GM23338 (cell line): ENCODE measurements around the gene CNP. TPM values are rescaled to one million over a fixed set of nuclear protein-coding genes. Genes with fewer than 3 reads are reported as not detected.

ENCODE experiments used
- ATAC-seq: fragments of 200-7000 bp; cut with Tn5 transposase; 3 replicates; pipeline ENCODE4 v1.9.1; 2020
- DNase-seq: peaks from one replicate; pipeline ENCODE4 v3.0.0-alpha.2; 2015; ENCODE audit warnings: low spot score
- H2AFZ ChIP-seq: fragments of 200-600 bp; sonication (generic); 2 replicates; pipeline ENCODE4 v1.8.0; 2016; ENCODE audit warnings: antibody characterized with exemption, mild to moderate bottlenecking, moderate library complexity
- H3F3A ChIP-seq: fragments of 200-600 bp; sonication (generic); replicated peaks from 2 replicates; pipeline ENCODE4 v1.8.0; 2017; ENCODE audit warnings: antibody characterized with exemption, mixed run types, low read depth
- H3K27ac ChIP-seq: fragments of 200-600 bp; sonication (generic); 2 replicates; pipeline ENCODE4 v1.6.1; 2016; ENCODE audit warnings: low read depth
- H3K27me3 ChIP-seq: fragments of 200-600 bp; sonication (generic); 2 replicates; pipeline ENCODE4 v1.8.0; 2016; ENCODE audit warnings: mild to moderate bottlenecking, mixed run types, moderate library complexity; ENCODE audit not compliant: insufficient read depth
- H3K36me3 ChIP-seq: fragments of 200-600 bp; sonication (generic); 2 replicates; pipeline ENCODE4 v1.8.0; 2016; ENCODE audit warnings: mild to moderate bottlenecking; ENCODE audit not compliant: insufficient read depth
- H3K4me1 ChIP-seq: fragments of 200-600 bp; sonication (generic); 2 replicates; pipeline ENCODE4 v1.8.0; 2016; ENCODE audit warnings: mild to moderate bottlenecking, moderate library complexity; ENCODE audit not compliant: insufficient read depth
- H3K4me2 ChIP-seq: fragments of 200-600 bp; sonication (generic); 2 replicates; pipeline ENCODE4 v1.7.1; 2017; ENCODE audit warnings: mixed run types
- H3K4me3 ChIP-seq: fragments of 200-600 bp; sonication (generic); 2 replicates; pipeline ENCODE4 v1.6.1; 2016; ENCODE audit warnings: mixed run types
- H3K79me2 ChIP-seq: fragments of 200-600 bp; sonication (generic); replicated peaks from 2 replicates; pipeline ENCODE4 v1.8.0; 2017; ENCODE audit warnings: mild to moderate bottlenecking; ENCODE audit not compliant: insufficient read depth
- H3K9me2 ChIP-seq: fragments of 200-600 bp; sonication (generic); 2 replicates; pipeline ENCODE4 v1.8.0; 2017; ENCODE audit not compliant: insufficient read depth
- H4K20me1 ChIP-seq: fragments of 200-600 bp; sonication (generic); replicated peaks from 2 replicates; pipeline ENCODE4 v1.8.0; 2017; ENCODE audit warnings: mild to moderate bottlenecking; ENCODE audit not compliant: insufficient read depth
- H3K27ac Mint-ChIP-seq: 2 replicates; pipeline ENCODE4 v1.8.0; 2020; ENCODE audit warnings: inconsistent platforms, mild to moderate bottlenecking, moderate library complexity, mixed read lengths
- H3K27me3 Mint-ChIP-seq: 3 replicates; pipeline ENCODE4 v1.8.0; 2022; ENCODE audit warnings: low read depth, mild to moderate bottlenecking, moderate library complexity, mixed read lengths, inconsistent platforms; ENCODE audit not compliant: insufficient read depth, poor library complexity
- H3K36me3 Mint-ChIP-seq: 3 replicates; pipeline ENCODE4 v1.8.0; 2021; ENCODE audit warnings: low read depth, mild to moderate bottlenecking, inconsistent platforms, moderate library complexity, mixed read lengths
- H3K4me1 Mint-ChIP-seq: 3 replicates; pipeline ENCODE4 v1.8.0; 2020; ENCODE audit warnings: mild to moderate bottlenecking, inconsistent platforms, mixed read lengths
- H3K4me3 Mint-ChIP-seq: 3 replicates; pipeline ENCODE4 v1.8.0; 2021; ENCODE audit warnings: moderate library complexity, mild to moderate bottlenecking, inconsistent platforms, mixed read lengths
- H3K9me3 Mint-ChIP-seq: 3 replicates; pipeline ENCODE4 v1.8.0; 2020; ENCODE audit warnings: moderate library complexity, mild to moderate bottlenecking, inconsistent platforms, mixed read lengths
- CREB1 ChIP-seq: fragments of 250-450 bp; sonication (Bioruptor Pico); IDR thresholded peaks from 2 replicates; pipeline ENCODE4 v1.5.0; 2020; ENCODE audit warnings: low read depth, mild to moderate bottlenecking, moderate library complexity
- JUNB ChIP-seq: IDR thresholded peaks from one replicate; pipeline ENCODE4 v1.6.1; 2016; ENCODE audit warnings: antibody characterized with exemption; ENCODE audit not compliant: unreplicated experiment
- NANOG ChIP-seq: IDR thresholded peaks from 2 replicates; pipeline ENCODE4 v1.6.1; 2016; ENCODE audit warnings: antibody characterized with exemption, borderline replicate concordance
- POLR2AphosphoS5 ChIP-seq: IDR thresholded peaks from 2 replicates; pipeline ENCODE4 v1.6.1; 2016; ENCODE audit warnings: antibody characterized with exemption, low read depth
- STAT1 ChIP-seq: IDR thresholded peaks from one replicate; pipeline ENCODE4 v1.6.1; 2016; ENCODE audit warnings: antibody characterized with exemption; ENCODE audit not compliant: unreplicated experiment
- ZNF114 ChIP-seq: fragments of 250-450 bp; sonication (Bioruptor Pico); IDR thresholded peaks from 2 replicates; pipeline ENCODE4 v1.5.0; 2020; ENCODE audit warnings: mild to moderate bottlenecking, moderate library complexity
- ZNF331 ChIP-seq: fragments of 250-450 bp; sonication (Bioruptor Pico); IDR thresholded peaks from 2 replicates; pipeline ENCODE4 v1.5.0; 2020; ENCODE audit warnings: low read depth, mild to moderate bottlenecking, moderate library complexity
- polyA plus RNA-seq: library from polyadenylated mRNA; unstranded; fragments of >200 nt; fragmentation: Nextera tagmentation; extraction: Ambion mirVana; gene quantifications from 2 replicates; pipeline ENCODE4 v1.2.1, GENCODE V29; 2016
- total RNA-seq: library from RNA; depleted of rRNA; stranded (reverse); fragments of >200 nt; shearing (Covaris generic); gene quantifications from 2 replicates; pipeline ENCODE4 v1.2.3, GENCODE V29; 2014
- TF ChIP-seq, protein P1 (sequence below): IDR thresholded peaks from one replicate; pipeline ENCODE4 v1.6.1; 2018; ENCODE audit warnings: antibody characterized with exemption; ENCODE audit not compliant: unreplicated experiment
- TF ChIP-seq, protein P2 (sequence below): IDR thresholded peaks from 2 replicates; pipeline ENCODE4 v1.6.1; 2016; ENCODE audit warnings: antibody characterized with exemption
- TF ChIP-seq, protein P3 (sequence below), 2 experiments: fragments of 200-600 bp in 1 of 2; sonication (generic) in 1 of 2; conservative IDR thresholded peaks; 2 replicates each; pipeline versions ENCODE4 v1.5.1 to v1.6.1; 2016 to 2017; ENCODE audit warnings: antibody characterized with exemption in 2 of 2, low read depth in 2 of 2, mild to moderate bottlenecking in 2 of 2, moderate library complexity in 1 of 2

CNP gene
- total and polyA plus RNA-seq, 2 experiments from 2014 or later = 30.8 to 47.8 TPM

DNA sequence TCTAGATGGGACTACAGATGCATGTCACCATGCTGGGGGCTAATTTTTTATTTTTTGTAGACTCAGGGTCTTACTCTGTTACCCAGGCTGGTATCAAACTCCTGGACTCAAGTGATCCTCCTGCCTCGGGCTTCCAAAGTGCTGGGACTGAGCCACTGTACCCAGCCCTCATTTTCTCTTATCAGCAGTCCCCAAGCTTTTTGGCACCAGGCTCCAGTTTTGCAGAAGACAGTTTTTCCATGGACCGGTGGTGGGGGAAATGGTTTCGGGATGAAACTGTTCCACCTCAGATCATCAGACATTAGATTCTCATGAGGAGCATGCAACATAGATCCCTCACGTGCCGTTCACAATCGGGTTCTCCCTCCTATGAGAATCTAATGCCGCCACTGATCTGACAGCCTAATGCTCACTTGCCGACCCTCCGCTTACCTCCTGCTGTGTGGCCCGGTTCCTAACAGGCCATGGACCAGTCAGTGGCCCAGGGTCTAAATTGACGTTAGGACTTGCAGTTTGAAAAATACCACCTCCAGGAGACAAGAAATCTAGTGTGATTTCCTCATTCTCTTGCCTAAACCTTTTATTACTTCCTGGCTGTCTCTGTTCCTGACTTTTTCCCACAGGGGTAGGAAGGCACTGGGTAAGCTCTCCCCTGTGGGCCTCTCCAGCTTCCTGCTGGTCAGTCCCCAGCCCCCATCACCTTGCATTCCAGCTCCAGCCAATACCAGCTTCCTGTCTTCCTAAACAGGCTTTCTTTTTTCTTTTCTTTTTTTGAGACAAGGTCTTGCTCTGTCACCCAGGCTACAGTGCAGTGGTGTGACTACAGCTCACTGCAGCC is 9.3 kb upstream of the CNP start:
- H3K4me1 ChIP-seq = peaks cover 19% of the 10 kb centered on the region
- H3K4me2 ChIP-seq = peak overlapping the region; percentile 46
- no peaks in the 10 kb centered on the region for H3K9me2 ChIP-seq
- Mint-ChIP-seq H3K27ac (peak overlapping the region; percentile 68), H3K27me3 (peaks cover 12% of the 10 kb centered on the region), H3K9me3 (no peaks in the 10 kb centered on the region; the same call in 2 of the 3 replicates), H3K36me3 (peaks cover 10% of the 10 kb centered on the region; the same call in 1 of the 3 replicates), H3K4me3 (peak overlapping the region; percentile 16; the same call in 1 of the 3 replicates), H3K4me1 (peaks cover 22% of the 10 kb centered on the region)
- H3K79me2 ChIP-seq = no peaks in the 10 kb centered on the region
- 0 out of 2 replicates have a peak overlapping the region, but pooled peaks have one; percentile 10 for H3K4me3 ChIP-seq
- DNase-seq (peak; percentile 60), ATAC-seq (peak; percentile 21)
- H3K36me3 ChIP-seq = no peaks in the 10 kb centered on the region
- H2AFZ ChIP-seq = no peak overlapping the region
- TF ChIP-seq POLR2AphosphoS5 (no peak), CREB1 (CRISPR knock-in tag) (no peak)
- TF ChIP-seq, protein P1, sequence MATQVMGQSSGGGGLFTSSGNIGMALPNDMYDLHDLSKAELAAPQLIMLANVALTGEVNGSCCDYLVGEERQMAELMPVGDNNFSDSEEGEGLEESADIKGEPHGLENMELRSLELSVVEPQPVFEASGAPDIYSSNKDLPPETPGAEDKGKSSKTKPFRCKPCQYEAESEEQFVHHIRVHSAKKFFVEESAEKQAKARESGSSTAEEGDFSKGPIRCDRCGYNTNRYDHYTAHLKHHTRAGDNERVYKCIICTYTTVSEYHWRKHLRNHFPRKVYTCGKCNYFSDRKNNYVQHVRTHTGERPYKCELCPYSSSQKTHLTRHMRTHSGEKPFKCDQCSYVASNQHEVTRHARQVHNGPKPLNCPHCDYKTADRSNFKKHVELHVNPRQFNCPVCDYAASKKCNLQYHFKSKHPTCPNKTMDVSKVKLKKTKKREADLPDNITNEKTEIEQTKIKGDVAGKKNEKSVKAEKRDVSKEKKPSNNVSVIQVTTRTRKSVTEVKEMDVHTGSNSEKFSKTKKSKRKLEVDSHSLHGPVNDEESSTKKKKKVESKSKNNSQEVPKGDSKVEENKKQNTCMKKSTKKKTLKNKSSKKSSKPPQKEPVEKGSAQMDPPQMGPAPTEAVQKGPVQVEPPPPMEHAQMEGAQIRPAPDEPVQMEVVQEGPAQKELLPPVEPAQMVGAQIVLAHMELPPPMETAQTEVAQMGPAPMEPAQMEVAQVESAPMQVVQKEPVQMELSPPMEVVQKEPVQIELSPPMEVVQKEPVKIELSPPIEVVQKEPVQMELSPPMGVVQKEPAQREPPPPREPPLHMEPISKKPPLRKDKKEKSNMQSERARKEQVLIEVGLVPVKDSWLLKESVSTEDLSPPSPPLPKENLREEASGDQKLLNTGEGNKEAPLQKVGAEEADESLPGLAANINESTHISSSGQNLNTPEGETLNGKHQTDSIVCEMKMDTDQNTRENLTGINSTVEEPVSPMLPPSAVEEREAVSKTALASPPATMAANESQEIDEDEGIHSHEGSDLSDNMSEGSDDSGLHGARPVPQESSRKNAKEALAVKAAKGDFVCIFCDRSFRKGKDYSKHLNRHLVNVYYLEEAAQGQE = no peak
- H3K27me3 ChIP-seq = no peaks in the 10 kb centered on the region
- H3K27ac ChIP-seq = peak overlapping the region; percentile 4; the same call in 1 of the 2 replicates
- peaks cover 10% of the 10 kb centered on the region; the same call in 1 of the 2 replicates for H3F3A ChIP-seq
- H4K20me1 ChIP-seq = no peaks in the 10 kb centered on the region

DNA sequence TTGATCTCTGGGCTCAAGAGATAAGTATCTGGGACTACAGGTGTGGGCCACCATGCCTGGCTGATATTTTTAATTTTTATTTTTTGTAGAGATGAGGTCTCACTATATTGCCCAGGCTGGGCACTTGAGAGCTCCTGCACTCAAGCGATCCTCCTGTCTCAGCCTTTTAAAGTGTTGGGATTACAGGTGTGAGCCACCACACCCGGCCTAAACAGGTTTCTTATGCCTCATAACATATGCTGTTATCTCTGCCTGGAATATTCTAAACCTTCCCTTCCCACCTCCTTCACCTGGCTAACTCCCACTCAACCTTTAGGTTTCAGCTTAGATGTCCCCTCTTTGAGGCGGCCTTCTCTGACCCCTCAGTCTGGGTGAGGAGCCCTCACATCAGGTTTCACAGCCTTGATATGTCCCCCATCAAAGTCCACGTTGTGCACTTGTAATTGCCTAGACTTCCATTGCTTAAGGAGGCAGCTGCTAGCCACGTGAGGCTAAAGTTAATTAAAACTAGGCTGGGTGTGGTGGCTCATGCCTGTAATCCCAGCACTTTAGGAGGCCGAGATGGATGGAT is 8.6 kb upstream of the CNP start:
- H3K79me2 ChIP-seq = no peaks in the 10 kb centered on the region
- peak overlapping the region; percentile 46 for H3K4me2 ChIP-seq
- DNase-seq = no peak
- TF ChIP-seq JUNB (no peak), NANOG (no peak), ZNF331 (CRISPR knock-in tag) (no peak), ZNF114 (CRISPR knock-in tag) (no peak), STAT1 (no peak)
- TF ChIP-seq, protein P2, sequence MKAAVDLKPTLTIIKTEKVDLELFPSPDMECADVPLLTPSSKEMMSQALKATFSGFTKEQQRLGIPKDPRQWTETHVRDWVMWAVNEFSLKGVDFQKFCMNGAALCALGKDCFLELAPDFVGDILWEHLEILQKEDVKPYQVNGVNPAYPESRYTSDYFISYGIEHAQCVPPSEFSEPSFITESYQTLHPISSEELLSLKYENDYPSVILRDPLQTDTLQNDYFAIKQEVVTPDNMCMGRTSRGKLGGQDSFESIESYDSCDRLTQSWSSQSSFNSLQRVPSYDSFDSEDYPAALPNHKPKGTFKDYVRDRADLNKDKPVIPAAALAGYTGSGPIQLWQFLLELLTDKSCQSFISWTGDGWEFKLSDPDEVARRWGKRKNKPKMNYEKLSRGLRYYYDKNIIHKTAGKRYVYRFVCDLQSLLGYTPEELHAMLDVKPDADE = no peak
- TF ChIP-seq, protein P3, sequence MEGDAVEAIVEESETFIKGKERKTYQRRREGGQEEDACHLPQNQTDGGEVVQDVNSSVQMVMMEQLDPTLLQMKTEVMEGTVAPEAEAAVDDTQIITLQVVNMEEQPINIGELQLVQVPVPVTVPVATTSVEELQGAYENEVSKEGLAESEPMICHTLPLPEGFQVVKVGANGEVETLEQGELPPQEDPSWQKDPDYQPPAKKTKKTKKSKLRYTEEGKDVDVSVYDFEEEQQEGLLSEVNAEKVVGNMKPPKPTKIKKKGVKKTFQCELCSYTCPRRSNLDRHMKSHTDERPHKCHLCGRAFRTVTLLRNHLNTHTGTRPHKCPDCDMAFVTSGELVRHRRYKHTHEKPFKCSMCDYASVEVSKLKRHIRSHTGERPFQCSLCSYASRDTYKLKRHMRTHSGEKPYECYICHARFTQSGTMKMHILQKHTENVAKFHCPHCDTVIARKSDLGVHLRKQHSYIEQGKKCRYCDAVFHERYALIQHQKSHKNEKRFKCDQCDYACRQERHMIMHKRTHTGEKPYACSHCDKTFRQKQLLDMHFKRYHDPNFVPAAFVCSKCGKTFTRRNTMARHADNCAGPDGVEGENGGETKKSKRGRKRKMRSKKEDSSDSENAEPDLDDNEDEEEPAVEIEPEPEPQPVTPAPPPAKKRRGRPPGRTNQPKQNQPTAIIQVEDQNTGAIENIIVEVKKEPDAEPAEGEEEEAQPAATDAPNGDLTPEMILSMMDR (conservative IDR thresholded peaks at IDR 0.05; ENCODE audit: low read depth in 2 of 2) = no peak
- TF ChIP-seq, protein P1 = no peak

More for the DNA sequence above, 8.6 kb upstream of the CNP start:
- Histone ChIP-seq H4K20me1 (no peaks in the 10 kb centered on the region), H3K27ac (no peak overlapping the region), H3F3A (peaks cover 10% of the 10 kb centered on the region; the same call in 1 of the 2 replicates), H2AFZ (no peak overlapping the region), H3K4me3 (0 out of 2 replicates have a peak overlapping the region, but pooled peaks have one; percentile 10), H3K4me1 (peaks cover 19% of the 10 kb centered on the region), H3K36me3 (no peaks in the 10 kb centered on the region), H3K9me2 (no peaks in the 10 kb centered on the region), H3K27me3 (no peaks in the 10 kb centered on the region)
- peaks cover 12% of the 10 kb centered on the region for H3K27me3 Mint-ChIP-seq
- peaks cover 10% of the 10 kb centered on the region; the same call in 1 of the 3 replicates for H3K36me3 Mint-ChIP-seq
- no peaks in the 10 kb centered on the region; the same call in 2 of the 3 replicates for H3K9me3 Mint-ChIP-seq
- H3K4me1 Mint-ChIP-seq = peaks cover 24% of the 10 kb centered on the region
- peak overlapping the region; percentile 68 for H3K27ac Mint-ChIP-seq
- peak overlapping the region; percentile 16; the same call in 1 of the 3 replicates for H3K4me3 Mint-ChIP-seq
- no peak for ATAC-seq
